NCI-H82 (cell line): ENCODE measurements around the gene ALK.

Experiments used
- DNase-seq: peaks from one replicate; lab custom pipeline; 2025; lab: John Stamatoyannopoulos, UW

Gene ALK

DNA sequence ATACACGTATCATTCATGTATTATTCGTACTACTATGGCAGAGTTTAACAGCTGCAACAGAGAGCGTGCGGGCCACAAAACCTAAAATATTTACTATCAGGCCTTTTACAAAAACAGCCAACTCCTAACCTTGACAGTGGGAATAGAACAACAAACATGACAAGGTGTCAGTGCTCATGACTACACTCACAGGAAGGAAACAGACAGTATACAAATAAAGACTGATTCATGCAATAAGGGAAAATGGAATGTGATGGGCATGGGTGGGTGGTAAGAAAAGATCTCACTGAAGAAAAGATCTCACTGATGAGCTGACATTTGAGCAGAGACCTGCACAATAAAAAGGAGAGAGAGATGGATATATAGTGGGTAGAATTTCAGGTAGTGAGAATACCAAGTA is 347.8 kb downstream of the ALK start:
- no peak for DNase-seq

DNA sequence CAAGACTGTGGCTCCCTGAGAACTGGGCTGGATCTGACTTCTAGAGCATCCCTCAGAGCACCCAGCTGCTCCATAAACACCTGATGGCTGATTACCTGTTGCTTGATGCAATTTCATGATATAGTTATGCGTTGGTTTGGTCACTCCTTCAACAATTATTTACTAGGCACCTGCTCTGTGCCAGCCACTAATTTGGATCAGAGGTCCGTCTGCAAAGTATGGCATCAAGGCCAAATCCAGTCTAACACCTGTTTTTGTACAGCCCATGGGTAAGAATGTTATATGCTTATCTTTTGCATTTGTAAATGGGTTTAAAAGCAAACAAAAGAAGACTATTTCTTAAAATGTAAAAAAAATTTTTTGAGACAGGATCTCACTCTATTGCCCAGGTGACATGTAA is 348.2 kb downstream of the ALK start:
- no peak for DNase-seq

DNA sequence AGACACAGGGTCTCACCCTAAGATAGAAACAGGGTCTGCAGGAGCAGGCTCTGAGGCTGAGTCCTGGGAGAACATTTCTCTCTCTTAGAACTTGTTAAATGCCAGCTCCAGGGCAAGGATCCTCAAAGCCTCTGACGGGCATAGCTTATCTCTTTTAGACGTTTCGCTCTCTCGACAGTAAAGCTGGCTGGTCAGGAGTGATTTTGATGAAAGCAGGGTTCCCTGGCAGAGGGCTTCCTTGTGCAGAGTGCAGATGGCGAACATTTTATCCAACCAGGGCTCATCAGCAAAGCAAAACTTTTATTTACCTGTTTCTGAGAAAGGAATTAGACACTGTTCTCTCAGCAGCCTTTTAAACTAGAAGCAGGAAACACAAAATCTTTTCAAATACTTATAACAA is 350.8 kb downstream of the ALK start:
- DNase-seq: no peak

DNA sequence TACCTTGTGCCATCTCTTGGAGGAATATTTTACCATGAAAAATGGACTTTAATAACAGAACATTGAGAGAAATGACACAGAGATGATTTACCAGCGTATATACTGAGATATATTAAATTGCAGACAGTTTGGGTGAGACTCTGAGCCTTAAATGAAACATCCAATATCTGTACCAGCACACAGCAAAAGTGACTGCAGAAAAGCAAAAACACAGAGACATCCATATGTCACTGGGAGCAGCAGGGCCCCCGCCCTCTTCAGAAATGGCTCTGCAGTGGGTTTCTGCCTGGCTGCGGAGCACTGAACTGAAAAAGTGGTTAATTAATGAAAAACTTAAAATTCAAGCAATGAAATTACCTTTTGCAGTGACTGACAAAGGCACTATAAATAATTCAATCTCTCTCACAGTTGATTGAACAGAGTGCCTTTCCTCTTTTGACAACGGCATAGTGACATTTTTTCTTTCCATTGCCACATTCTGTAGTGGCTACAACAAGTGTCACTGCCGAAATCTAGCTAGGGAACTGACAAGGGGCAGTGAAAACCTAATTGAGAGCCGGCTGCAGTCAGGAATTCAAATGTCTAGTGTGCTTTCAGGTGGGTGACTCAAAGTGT is 353.4 kb downstream of the ALK start:
- DNase-seq: no peak

DNA sequence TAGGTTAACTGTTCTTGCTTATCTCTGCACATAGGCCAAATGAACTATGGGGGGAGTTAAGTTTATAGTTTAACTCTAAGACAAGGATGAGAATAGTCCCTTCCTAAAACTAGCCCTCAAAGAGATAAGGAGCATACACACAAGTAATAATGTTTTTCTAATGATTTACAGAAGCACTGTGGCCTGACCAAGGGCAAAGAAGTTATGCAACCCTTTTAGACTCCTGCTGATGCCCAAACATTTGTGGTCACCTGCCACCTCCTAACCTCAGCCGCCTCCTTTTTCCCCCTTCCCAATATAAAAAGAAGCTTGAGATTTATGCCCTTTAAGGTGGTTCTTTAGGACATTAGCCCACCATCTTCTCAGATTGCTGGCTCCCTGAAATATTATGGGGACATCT is 357.7 kb downstream of the ALK start:
- DNase-seq: no peak

DNA sequence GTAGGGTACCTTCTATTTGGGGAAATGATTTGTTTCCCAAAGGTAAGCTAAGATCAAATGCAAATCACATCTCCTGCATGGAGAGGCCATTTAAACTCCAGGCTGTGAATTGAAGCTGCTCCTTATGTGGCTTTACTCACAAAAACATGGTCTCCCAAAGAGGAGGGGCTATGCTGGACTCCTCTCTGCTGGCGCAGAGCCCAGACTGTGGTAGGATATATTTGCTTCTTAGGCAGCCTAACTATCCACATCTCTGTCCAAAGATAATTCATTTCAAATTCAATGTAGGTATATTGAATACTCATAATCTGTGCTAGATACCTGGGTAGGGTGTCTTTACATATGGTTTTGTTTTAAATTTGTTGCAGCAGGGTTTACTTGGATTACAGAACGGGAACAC is 358.5 kb downstream of the ALK start:
- DNase-seq: peak; percentile 42

DNA sequence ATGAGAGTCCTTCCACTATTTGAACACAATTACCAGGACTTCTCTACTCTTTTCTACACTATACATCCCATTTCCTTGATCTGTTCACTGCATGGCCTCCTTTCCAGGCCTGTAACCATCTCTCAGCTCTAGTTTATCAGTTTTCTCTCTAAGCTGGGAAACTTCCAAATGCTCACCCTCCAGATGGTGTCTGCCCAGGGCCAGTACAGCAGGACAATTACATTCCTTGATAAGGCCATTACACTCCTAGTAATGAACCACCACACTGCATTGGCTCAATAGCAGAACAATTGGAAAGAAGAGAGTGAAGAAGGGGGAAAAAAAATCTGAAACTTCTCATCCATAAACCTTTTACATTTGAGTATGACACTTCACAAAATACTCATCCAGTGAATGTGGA is 359.1 kb downstream of the ALK start:
- peak; percentile 17 for DNase-seq

DNA sequence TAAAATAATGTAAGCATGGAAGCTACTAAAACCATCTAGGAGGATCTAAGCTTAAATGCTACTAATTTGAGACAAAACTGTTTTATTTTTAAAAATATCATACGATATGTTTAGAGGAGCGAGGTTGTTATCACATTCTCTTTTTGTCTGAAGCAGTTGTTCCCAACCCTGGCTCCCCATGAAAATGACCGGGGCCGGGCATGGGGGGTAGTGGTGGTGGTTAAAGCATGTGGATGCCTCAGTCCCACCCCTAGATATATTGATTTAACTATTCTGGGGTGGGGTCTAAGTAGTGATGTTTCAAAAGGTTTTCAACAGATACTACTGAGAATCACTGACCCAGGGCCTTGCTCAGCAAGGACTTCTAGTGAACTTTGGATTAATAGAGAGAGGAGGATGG is 359.8 kb downstream of the ALK start:
- DNase-seq: no peak

DNA sequence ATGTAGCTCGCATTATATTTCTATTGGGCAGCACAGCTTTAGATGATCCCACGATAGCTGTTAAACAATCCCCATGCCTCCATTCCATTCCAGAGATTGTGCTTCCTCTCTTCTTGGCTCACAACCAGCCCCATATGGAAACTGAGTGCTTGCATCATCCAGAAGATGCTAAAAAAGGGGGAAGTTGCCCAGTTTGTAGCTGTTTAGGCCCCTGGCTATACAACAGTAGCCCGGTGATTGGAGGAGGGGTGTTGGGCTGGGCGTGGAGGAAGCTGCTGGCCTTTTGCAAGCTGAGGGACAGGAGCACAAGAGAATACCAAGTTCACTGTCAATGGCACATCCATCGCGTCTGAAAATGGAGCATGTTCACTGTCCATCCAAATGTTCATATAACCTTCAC is 360.2 kb downstream of the ALK start:
- no peak for DNase-seq

DNA sequence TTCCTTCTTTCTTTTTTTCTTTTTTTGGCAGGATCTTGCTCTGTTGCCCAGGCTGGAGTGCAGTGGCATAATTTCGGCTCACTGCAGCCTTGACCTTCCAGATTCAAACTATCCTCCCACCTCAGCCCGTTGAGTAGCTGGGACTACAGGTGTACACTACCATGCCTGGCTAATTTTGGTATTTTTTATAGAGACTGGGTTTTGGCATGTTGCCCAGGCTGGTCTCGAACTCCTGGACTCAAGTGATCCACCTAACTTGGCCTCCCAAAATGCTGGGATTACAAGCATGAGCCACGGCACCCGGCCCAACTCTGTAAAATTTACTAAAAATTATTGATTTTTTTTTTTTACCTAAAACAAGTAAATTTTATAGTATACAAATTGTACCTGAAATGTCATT is 360.8 kb downstream of the ALK start:
- no peak for DNase-seq

DNA sequence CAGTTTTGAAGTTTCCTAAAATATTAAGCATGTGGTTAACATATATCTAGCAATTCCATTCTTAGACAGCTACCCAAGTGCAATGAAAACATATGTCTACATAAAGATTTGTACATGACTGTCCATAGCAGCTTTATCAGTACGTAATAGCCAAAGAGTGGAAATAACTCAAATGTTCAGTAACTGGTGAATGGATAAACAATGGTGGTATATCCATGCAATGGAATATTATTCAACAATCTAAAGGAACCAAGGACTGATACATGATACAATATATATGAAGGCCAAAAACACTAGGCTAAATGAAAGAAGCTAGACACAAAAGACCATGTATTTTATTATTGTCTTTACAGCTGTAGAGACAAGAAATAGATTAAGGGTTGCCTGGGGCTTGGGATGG is 361.4 kb downstream of the ALK start:
- DNase-seq: no peak

DNA sequence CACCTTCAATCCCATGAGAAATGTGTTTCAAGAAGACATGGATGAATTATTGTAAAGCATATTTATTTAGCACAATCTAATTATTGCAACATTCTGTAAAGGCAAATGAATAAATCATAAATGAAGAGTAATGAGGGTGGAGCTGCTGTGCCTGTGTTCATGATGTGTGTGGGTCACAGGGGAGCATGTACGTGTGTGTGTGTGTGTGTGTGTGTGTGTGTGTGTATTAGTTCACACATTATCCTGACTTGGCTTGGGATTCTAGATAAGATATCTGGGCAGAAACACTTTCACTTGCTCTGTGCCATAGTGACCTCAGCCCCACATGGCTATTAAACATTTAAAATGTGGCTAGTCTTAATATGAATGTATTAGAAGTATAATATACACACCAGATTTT is 361.8 kb downstream of the ALK start:
- DNase-seq: no peak

DNA sequence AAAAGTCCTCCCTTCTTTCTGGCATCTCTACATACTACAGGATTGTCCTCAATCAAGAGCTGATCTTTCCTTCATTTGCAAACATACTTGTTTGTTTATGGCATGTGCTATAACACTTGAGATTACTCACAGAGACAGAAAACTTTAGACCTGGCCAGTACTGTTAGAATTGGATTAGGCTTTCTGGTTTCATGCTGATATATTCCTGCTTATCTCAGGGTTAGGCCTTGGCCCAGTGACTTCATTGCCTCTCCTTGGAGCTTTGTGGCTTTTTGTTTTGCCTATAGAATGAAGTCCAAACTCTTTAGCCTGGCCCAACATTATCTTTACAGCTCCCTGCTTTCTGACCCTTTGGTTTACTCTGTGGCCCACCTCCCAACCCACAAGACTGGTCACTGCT is 363.3 kb downstream of the ALK start:
- no peak for DNase-seq

DNA sequence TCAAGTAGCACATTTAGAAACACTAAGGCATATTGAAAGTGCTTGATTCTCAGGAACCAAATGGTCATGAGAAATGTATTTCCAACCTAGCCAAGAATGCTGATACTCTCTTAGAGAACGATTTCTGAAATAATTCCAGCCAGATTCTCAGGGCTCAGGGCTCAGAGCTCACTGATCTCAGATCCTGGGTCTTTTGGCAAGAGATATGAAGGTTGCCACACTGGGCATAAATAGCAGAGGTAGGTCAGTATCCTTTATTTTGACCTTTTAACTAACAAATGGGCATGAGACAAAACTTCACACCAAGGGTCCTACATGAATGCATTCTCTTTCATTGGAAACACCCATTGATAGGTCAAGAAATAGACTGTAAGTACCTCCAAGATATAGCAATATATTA is 364.1 kb downstream of the ALK start:
- DNase-seq: no peak

DNA sequence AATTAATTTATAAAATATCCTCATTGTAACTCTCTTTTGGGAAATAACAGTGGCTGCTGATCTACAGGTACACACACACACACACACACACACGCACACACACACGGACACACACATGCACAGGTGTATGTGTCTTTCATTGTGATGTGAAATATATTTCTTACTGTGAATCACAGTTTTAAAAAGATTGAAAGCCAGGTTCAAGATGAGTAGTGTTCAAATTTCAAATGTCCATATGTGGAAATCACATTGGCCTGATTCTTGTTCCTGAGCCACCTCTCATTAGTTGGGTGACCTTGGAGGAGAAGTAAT is 372.4 kb downstream of the ALK start:
- no peak for DNase-seq

DNA sequence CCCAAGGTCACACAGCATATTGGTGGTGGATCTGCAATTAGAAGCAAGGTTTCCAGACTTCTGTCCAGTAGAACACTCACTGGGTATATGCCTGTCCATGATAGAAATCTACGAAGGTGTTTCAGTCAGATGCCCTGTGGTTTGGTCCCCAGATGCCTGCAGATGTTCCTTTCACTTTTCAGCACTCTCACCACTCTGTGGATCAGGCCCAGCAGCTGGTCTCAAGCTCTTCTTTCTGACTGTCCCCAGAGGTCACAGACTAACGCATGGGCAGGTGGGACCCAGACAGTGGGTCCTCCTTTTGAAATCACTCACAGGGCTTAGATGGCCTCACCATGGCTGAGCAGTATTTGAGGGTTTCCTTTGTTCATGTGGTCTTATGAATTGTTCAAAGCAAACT is 376.5 kb downstream of the ALK start:
- DNase-seq: no peak

DNA sequence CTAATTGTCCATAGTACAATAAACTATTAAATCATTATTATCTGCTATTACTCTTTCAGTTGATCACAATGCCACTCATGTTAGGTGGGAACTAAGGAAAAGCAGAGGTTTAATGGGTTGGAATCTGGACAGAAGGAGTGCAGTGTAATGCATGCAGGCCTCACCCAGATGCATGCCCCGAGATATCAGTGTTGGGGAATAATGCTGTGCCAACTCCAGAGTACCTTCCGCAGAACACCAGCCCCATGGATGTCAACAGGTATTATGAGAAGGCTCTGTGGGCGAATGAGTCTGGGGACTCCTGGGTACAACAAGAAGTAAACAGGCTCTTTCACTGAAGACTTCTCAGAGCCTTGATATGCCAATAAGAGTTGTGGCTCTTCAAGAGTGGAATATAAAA is 377.4 kb downstream of the ALK start:
- DNase-seq: no peak

DNA sequence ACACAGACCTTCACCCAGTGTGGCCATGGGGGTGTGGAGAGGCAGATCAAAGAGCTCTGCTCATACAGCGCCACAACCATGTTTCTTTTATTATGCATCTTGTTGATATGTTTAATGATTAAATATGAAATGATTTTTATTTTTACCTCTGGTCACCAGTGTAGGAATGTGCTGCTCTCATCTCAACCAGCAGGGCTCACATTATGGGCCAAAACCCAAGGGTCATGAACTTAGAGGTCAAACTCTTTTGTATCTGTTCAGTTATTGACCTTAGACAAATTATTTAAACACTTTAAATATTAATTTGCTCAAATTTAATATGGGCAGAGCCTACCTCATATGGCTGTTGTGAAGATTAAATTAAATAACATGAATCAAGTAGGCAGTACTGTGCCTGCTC is 386.2 kb downstream of the ALK start:
- no peak for DNase-seq

DNA sequence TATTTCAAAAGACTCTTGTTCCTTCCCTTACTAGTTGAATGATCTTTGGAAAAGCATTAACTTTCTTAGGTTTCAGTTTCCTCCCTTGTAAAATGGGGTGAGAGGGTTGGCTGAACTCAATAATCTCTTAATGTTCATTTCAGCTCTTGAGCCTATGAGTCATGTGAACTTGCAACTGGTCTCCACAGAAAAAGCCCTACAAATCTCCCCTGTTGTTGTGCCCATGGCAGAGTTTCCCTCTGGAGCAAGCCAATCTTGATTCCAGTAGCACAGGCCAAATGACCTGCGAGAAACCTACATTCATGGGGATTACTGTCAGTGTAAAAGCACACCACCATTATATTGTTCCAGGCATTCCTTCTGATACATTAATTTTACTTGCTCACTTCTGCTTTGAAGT is 388.9 kb downstream of the ALK start:
- DNase-seq: no peak

DNA sequence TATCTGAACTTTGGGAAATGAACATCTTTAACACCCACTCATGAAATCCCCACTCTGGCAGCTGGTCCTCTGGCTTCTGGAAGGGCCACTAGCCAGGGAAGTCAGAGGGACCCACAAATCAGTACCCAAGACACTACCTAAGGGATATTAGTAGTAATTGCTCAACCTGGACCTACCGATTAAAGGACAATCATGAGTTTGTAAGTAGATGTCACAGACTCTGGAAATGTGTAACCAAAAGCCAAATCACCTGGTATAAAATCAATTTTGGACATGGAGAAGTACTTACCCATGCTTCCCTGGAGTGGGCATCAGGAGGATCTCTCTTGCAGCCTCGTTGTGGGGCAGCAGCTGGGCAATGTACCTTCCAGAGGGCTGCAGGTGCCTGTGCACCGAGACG is 389.8 kb downstream of the ALK start:
- no peak for DNase-seq

DNA sequence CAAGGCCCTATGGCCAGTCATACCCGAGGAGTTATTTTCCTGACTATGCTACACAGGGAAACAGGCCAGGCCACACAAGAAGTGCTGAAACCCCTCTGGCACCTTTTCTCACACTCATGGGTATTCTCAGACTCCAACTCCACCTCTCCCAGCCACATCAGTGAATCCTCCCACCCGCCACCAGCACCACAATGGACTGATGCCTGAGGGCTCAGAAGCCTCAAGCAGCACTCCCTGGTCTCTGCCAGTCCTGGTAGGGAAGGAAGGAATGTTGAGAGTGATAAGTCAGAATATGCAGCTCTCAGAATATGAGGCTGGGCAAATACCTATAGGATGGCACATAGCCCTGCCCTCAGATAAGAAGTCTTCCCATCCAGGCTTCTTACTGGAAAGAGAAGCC is 391.1 kb downstream of the ALK start:
- DNase-seq: no peak

DNA sequence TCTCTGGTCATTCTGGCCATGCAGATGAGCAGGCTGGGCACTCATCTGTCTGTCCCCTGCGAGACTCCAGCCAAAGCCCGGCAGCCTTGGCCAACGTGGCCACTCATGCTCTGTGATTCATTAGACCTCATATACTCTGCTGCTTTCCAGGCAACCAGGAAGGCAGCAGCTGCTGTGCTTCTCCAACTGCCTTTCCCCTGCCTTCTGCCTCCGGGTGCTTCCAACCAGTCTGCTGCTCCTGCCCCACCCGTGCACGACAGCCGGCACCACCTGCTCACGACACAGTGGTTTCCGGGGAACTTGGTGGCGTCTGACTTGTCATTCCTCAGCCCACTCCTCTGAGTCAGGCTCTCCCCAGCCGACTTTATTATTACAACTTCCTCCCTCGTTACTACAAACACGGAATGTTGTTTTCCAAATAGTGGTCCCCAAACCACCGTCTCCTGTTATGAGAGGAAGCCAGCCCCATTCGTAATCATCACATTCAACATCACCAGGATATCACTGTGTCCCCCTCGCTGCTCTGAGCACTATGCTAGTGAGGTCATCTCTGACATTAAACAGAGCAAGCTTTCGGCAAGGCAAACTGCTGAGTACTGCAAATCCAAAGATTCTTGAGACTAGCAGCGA is 392.4 kb downstream of the ALK start:
- peak; percentile 20 for DNase-seq

DNA sequence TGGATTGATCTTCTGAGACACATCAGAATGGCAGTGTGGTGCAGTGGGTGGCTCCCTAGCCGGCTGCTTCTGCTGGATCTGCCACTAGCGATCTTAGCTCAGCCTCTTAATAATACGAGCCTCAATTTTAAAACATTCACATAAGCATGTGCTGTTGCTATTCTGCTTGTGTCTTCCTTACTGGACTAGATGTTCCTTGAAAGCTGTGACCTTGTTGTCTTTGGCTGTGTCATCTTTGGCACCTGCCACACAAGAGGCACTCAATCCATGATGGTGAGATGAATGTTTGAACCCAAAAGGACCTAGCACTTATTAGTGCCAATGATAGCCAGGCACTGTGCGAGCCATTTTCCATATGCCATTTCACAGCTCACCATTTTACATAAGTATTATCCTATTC is 393.0 kb downstream of the ALK start:
- no peak for DNase-seq

DNA sequence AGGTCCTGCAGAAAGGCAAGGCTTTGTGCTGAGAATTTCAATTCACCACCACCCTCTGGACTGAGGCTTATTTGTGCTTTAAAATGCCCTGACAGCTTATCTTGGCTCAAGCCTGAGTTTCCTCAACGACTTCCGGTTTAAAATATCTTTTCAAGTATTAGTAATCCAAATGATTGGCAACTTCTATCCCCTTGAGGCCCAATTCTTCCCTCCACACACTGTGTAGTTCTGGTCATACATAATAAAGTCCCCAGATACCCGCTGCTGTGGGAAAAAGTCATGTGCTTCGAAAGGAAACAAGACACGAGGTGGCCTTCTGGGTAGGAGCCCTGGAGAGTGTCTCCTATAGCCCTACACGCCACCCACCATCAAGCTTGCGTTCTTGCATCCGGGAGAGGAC is 393.4 kb downstream of the ALK start:
- DNase-seq: no peak
